Hepatic stellate cell (primary cell): ENCODE measurements around the gene PNPLA2.

ENCODE experiments used
- DNase-seq: peaks from one replicate; pipeline ENCODE4 v3.0.0; 2011; ENCODE audit warnings: low spot score

PNPLA2 gene

DNA sequence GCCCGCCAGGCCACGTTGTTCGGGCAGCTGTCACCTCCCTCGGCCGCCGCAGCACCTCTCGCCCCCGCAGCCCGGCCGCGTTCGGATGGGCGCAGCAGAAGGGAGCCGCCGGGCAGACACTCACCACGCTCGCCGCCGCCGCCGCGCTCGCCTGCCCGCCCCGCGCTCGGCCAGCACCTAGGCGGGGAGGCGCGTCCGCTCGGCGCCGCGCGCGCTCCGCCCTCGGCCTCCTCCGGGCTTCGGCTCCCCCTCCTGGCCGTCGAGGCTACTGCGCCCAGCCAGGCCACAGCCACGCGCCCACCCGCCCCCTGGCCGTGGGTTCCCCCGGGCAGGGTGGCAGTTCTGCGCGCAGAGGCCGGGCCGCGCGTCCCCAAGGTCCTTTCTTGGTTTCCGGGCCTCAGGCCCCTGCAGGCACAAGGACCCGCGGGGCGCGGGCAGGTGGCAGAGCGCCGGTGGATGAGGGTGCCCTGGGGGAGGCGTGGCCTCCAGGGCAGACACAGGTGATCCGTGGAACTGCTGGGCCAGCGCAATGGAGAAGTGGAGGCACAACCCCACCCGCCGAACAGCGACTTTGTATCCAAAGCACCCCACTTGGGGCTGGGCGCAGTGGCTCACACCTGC, 20.5 kb upstream of the PNPLA2 start, which contains the start of gene SLC25A22:
Gene SLC25A22 (minus strand): TSS at position 189 of the 621 bp plus-strand sequence. CDS start 3,275 bp downstream, outside the sequence.
- DNase-seq: peak; percentile 94

DNA sequence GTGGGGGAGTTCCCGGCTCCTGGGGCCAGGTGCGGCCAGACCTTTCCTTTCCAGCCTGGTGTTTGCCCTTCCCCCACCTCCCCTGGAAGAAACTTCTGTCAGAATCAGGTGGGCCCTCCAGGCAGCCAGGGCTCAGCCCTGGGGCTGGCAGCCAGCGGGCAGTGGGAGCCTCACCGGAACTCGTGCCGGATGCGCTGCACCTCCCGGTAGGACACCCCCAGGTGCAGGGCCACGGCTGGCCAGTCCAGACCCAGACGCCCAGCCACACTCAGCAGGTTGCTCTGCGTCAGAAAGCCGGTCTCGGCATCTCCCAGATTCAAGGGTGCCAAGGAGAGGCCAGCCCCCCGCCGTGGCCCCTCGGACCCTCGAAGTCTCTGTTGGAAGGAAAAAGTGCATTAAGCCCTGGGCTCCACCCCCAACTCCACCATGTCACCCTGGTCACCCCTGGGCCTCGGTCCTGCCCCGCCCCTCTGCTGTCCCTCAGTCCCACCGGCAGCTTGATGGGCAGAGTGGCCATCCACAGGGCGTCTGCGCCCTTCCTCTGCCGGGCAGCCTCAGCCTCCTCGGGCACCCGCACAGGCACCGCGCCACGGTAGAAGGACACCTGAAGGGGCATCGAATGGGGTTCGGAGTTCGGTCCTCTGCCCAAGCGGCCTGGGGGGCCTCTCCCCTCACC, 18.9 kb upstream of the PNPLA2 start:
- no peak for DNase-seq

GRCh38 chr11:800473-800872, 18.2 kb upstream of the PNPLA2 start:
- DNase-seq: no peak

GRCh38 chr11:801097-801780, 17.5 kb upstream of the PNPLA2 start:
- no peak for DNase-seq

GRCh38 chr11:802018-802617, 16.6 kb upstream of the PNPLA2 start:
- no peak for DNase-seq

- DNase-seq: no peak
Observed at GRCh38 chr11:802693-803466, 15.8 kb upstream of the PNPLA2 start.

GRCh38 chr11:803467-803742, 15.3 kb upstream of the PNPLA2 start:
- no peak for DNase-seq

DNA sequence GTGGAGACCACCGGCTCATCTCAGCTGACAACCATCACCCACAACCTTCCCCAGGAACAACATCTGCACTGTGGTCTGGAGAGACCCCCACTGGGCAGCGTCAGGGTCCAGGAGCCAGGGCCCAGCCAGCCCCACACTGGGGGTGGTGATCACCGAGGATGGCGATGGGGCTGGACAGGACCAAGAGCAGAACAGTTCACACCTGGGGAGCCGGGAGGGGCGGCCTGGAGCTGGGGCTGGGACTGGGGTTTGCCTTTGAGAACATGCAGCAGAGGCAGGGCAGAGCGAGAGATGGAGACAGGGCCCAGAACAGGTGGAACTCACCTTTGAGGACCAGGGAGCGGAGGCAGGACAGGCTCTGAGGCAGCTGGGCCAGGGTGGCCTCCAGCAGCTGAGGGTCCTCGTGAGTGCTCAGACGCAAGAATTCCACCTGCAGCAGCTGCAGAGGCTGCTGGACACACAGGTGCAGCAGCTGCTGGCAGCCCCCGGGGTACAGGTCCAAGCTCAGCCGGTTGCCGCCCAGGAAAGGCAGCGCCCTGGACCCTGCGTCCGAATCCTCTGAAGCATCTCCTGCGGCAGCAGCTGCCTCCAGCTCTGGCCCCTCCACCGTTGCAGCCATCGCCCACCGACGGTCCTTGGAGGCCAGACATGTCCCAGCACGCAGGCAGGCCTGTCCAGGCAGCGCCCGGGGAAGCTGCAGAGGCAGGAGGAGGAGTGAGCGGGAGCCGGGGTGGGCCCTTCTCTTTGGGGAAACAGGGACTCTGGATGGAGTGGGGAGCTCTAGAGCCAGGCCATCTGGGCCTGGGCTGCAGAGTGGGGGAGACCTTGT, 14.7 kb upstream of the PNPLA2 start:
- no peak for DNase-seq

GRCh38 chr11:804599-804964, 14.1 kb upstream of the PNPLA2 start:
- no peak for DNase-seq

- DNase-seq: no peak
Observed at GRCh38 chr11:808427-809286, 10.1 kb upstream of the PNPLA2 start.

GRCh38 chr11:809287-810039, 9.3 kb upstream of the PNPLA2 start, which contains the start of gene RPLP2:
Gene RPLP2 (plus strand): TSS chr11:809967. CDS start chr11:810235, 268 bp downstream.
- peak; percentile 98 for DNase-seq

DNA sequence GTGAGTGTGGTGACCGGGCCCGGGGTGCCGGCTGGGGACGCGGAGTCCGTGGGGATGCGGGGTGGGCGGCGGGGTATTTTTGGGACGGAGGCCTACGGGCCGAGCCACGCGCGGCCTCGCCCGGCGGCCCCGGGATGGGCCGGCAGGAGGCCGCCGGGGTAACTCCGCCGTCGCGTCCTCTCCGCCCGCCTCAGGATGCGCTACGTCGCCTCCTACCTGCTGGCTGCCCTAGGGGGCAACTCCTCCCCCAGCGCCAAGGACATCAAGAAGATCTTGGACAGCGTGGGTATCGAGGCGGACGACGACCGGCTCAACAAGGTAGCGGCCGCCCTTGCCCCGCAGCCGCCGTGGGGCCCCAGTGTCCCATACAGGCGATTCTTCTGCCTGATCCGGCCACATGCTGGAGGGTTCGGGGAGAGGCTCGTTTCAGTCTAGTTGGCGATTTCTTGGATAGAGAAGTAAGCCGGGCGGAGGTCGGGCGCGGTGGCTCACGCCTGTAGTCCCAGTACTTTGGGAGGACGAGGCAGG, 8.6 kb upstream of the PNPLA2 start:
- no peak for DNase-seq

GRCh38 chr11:811446-812245, 7.1 kb upstream of the PNPLA2 start:
- no peak for DNase-seq

DNA sequence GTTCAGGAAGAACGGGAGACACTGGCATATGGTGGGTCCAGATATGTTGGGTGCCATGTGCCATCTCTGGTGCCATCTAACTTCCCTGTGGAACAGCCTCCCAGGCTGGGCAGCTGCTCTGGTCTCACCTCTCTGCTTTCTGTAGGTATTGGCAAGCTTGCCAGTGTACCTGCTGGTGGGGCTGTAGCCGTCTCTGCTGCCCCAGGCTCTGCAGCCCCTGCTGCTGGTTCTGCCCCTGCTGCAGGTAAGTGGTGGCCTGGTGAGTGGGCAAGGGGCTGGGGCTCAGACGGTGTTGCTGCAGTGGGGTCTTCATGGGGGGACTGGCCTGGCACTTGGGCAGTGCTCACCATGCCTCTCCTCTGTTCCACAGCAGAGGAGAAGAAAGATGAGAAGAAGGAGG, 6.3 kb upstream of the PNPLA2 start:
- no peak for DNase-seq

- no peak for DNase-seq
Observed at GRCh38 chr11:813072-813455, 5.7 kb upstream of the PNPLA2 start.

- no peak for DNase-seq
Observed at GRCh38 chr11:813456-814096, 5.1 kb upstream of the PNPLA2 start.

DNA sequence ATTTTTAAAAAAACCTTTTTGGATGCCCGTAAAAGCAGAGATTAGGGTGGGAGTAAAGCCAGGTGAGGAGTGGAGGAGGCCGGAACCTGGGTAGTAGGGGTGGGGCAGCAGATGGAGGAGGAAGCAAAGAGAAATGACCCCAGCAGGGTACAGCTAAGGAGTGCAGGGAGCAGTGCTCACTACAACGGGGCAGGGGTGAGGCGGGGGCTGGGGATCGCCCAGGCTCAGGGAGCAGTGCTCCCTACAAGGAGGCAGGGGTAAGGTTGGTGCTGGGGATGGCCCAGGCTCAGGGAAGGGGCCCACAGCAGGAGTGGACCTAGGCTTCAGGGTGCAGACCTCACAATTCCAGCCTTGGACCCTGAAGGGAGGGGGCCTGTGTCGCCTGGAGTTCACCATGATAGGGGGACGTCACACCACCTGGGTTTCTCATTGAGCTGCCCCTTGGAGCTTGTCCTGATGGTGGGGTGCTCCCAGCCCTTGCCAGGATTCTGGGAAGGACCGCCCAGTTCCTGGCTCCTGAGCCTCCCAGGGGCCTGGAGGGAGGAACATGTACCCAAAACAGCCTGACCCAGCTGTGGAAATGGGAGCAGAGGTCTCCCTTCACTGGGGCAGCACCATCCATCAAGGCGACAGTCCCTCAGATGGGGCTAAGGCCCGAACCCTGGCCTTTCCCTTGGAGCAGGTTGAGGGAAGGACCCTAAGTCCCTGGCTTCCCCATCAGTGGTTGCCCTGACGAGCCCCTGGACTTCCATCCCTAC, 2.9 kb upstream of the PNPLA2 start:
- no peak for DNase-seq
